Psoas muscle (tissue), 8 donors: ENCODE measurements around the gene COL4A1. TPM values are rescaled to one million over a fixed set of nuclear protein-coding genes. Genes with fewer than 3 reads are reported as not detected.

Experiments
- ATAC-seq, 4 donors: fragments of 200-7000 bp; cut with Tn5 transposase; one replicate each; pipeline ENCODE4 v1.9.1; 2020; ENCODE audit warnings: moderate library complexity in 3 of 4, mild to moderate bottlenecking in 2 of 4
- DNase-seq, 2 donors: peaks; one replicate each; pipeline ENCODE4 v3.0.0-alpha.2; 2020
- H3K27ac ChIP-seq: fragments of 200-600 bp; one replicate; pipeline ENCODE4 v1.8.0; 2022
- H3K27me3 ChIP-seq, 3 donors: fragments of 200-600 bp in 1 of 3; one replicate each; pipeline versions ENCODE4 v1.6.1 to v1.8.0; 2013 to 2022; ENCODE audit warnings: low read length in 2 of 3, mild to moderate bottlenecking in 2 of 3, moderate library complexity in 1 of 3; ENCODE audit not compliant: insufficient read depth in 3 of 3
- H3K36me3 ChIP-seq, 2 donors: fragments of 200-600 bp in 1 of 2; one replicate each; pipeline versions ENCODE4 v1.6.1 to v1.8.0; 2013 to 2022; ENCODE audit warnings: low read depth in 1 of 2, mild to moderate bottlenecking in 1 of 2, moderate library complexity in 1 of 2; ENCODE audit not compliant: insufficient read depth in 1 of 2
- H3K4me1 ChIP-seq: fragments of 200-600 bp; one replicate; pipeline ENCODE4 v1.8.0; 2022
- H3K4me3 ChIP-seq: fragments of 200-600 bp; one replicate; pipeline ENCODE4 v1.8.0; 2022; ENCODE audit warnings: mild to moderate bottlenecking
- H3K9me3 ChIP-seq: fragments of 200-600 bp; one replicate; pipeline ENCODE4 v1.8.0; 2022
- CTCF ChIP-seq: fragments of 200-600 bp; IDR thresholded peaks from one replicate; pipeline ENCODE4 v1.8.0; 2022; ENCODE audit warnings: antibody characterized with exemption
- WGBS, 3 donors: extraction: QIAGEN DNeasy Blood & Tissue Kit; methylation state at CpG; one replicate each; pipeline versions ENCODE4 v1.1.6 to v1.1.7; 2013; 5-methylcytosine and 5-hydroxymethylcytosine counted together
- intact Hi-C, 2 donors: fragments of 100-400 bp; cut with DNase I; formaldehyde crosslinking; loops; one replicate each; pipeline versions ENCODE4 v1.11.0 to v1.14.2; 2022
- polyA plus RNA-seq, 3 donors: library from polyadenylated mRNA; stranded (reverse); fragments of 200-250 nt; gene quantifications; one replicate each; pipeline ENCODE4 v1.2.3, GENCODE V29; 2013
- total RNA-seq, 4 donors: library from RNA; stranded (reverse); fragmentation: NEBNext Ultra II Directional in 2 of 4; extraction: Animal tissue kit (Norgen Biotek cat#: 25700) in 2 of 4; gene quantifications; one replicate each; pipeline versions ENCODE4 v1.2.1 to v1.2.4, GENCODE V29; 2021 to 2023
- donor health status: healthy with polysubstance abuse.
- donor health status: DM: no; HTN: no; CAD: no; lungs with moderate emphysema.
- donor health status: Bipolar disorder and iron deficiency.
- donor health status: healthy.
- donor health status: DM: yes; HTN: yes; CAD: no.
- donor health status: DM: no; HTN: no; CAD: no.
- donor health status: DM: no; HTN: no; CAD: no.
- donor health status: DM: yes; HTN: yes; CAD: no.

COL4A1 gene
- total and polyA plus RNA-seq, 7 donors = 39.0 to 127 (median 97.0) TPM

GRCh38 chr13:110270507-110270906, 36.5 kb downstream of the COL4A1 start:
- Histone ChIP-seq H3K27ac (no peak overlapping the region), H3K9me3 (no peaks in the 10 kb centered on the region), H3K4me3 (no peak overlapping the region), H3K27me3 (peaks cover 0 to 27% (median 9%) of the 10 kb centered on the region in 3 donors), H3K4me1 (no peaks in the 10 kb centered on the region), H3K36me3 (peaks cover 0 to 6% of the 10 kb centered on the region in 2 donors)
- ATAC-seq (no peak), DNase-seq (no peak)
- intact Hi-C loops = no loop called here
- TF ChIP-seq CTCF = no peak
- 76 to 82% (median 80%) methylated on average over 7 of the region's 7 CpGs for WGBS, 3 donors

- Histone ChIP-seq H3K27me3 (peaks cover 0 to 27% (median 9%) of the 10 kb centered on the region in 3 donors), H3K36me3 (peaks cover 0 to 6% of the 10 kb centered on the region in 2 donors), H3K9me3 (no peaks in the 10 kb centered on the region), H3K27ac (no peak overlapping the region), H3K4me1 (peaks cover 8% of the 10 kb centered on the region), H3K4me3 (no peak overlapping the region)
- ATAC-seq (no peak), DNase-seq (no peak)
- TF ChIP-seq CTCF = no peak
- intact Hi-C loops = no loop called here
- WGBS, 3 donors = 55 to 57% (median 56%) methylated on average over 14 of the region's 14 CpGs
Observed at GRCh38 chr13:110269509-110270185, 37.3 kb downstream of the COL4A1 start.

GRCh38 chr13:110268576-110269185, 38.3 kb downstream of the COL4A1 start:
- Histone ChIP-seq H3K27me3 (peaks cover 0 to 32% (median 9%) of the 10 kb centered on the region in 3 donors), H3K4me3 (no peak overlapping the region), H3K27ac (no peak overlapping the region), H3K4me1 (peaks cover 17% of the 10 kb centered on the region), H3K36me3 (peaks cover 0 to 6% of the 10 kb centered on the region in 2 donors), H3K9me3 (no peaks in the 10 kb centered on the region)
- intact Hi-C loops = no loop called here
- TF ChIP-seq CTCF = no peak
- ATAC-seq (no peak), DNase-seq (no peak)
- WGBS, 3 donors = 53 to 60% (median 57%) methylated on average over 16 of the region's 16 CpGs

- ATAC-seq = no peak
- intact Hi-C loops = no loop called here
- Histone ChIP-seq H3K9me3 (no peaks in the 10 kb centered on the region), H3K27ac (no peak overlapping the region), H3K4me3 (no peak overlapping the region), H3K4me1 (peaks cover 22% of the 10 kb centered on the region), H3K36me3 (peaks cover 0 to 5% of the 10 kb centered on the region in 2 donors), H3K27me3 (peaks cover 0 to 38% (median 9%) of the 10 kb centered on the region in 3 donors)
- 33 to 71% (median 38%) methylated on average over 6 of the region's 6 CpGs for WGBS, 3 donors
- TF ChIP-seq CTCF = no peak
- no peak for DNase-seq
Observed at GRCh38 chr13:110268061-110268460, 38.9 kb downstream of the COL4A1 start.
